OCI-LY7 (cell line): ENCODE measurements around the gene GLP1R. TPM values are rescaled to one million over a fixed set of nuclear protein-coding genes. Genes with fewer than 3 reads are reported as not detected.
"Not testable (repeated sequence)": the region's sequence is repeated elsewhere in the genome, so short reads cannot be mapped to it uniquely, and the experiment has no call there.

Experiments used
- BruUV-seq: library from RNA; stranded (reverse); fragments of 400-500 nt; replicated peaks from 2 replicates; lab custom pipeline; 2021; lab: Mats Ljungman, UMichigan
- CTCF ChIA-PET: fragments of 300-600 bp; sonication (Branson Sonifier 250); formaldehyde crosslinking; loops from one replicate; lab custom pipeline; 2022; ENCODE audit warnings: antibody characterized with exemption; ENCODE audit not compliant: unreplicated experiment; lab: Charles Lee
- POLR2A ChIA-PET: fragments of 300-600 bp; sonication (Branson Sonifier 250); formaldehyde crosslinking; loops from one replicate; lab custom pipeline; 2022; ENCODE audit warnings: antibody characterized with exemption; lab: Charles Lee
- DNase-seq: peaks from one replicate; pipeline ENCODE4 v3.0.0-alpha.2; 2015; ENCODE audit warnings: low spot score
- H2AFZ ChIP-seq: fragments of 200-600 bp; sonication (generic), shearing (Covaris generic); 2 replicates; pipeline ENCODE4 v1.6.1; 2014; ENCODE audit warnings: mild to moderate bottlenecking, antibody characterized with exemption, low read length, moderate library complexity
- H3K27ac ChIP-seq: fragments of 200-600 bp; sonication (generic); 2 replicates; pipeline ENCODE4 v1.5.1; 2014; ENCODE audit warnings: mixed run types, low read depth, mild to moderate bottlenecking, moderate library complexity, low read length, inconsistent platforms; ENCODE audit not compliant: poor library complexity, severe bottlenecking
- H3K36me3 ChIP-seq: fragments of 200-600 bp; sonication (generic); 2 replicates; pipeline ENCODE4 v1.6.1; 2014; ENCODE audit warnings: mild to moderate bottlenecking, antibody characterized with exemption, low read length, moderate library complexity, mixed read lengths; ENCODE audit not compliant: insufficient read depth
- H3K4me1 ChIP-seq: fragments of 200-600 bp; sonication (generic); 2 replicates; pipeline ENCODE4 v1.5.1; 2014; ENCODE audit warnings: mild to moderate bottlenecking, low read length; ENCODE audit not compliant: insufficient read depth, poor library complexity, severe bottlenecking
- H3K4me2 ChIP-seq: fragments of 200-600 bp; sonication (generic); 2 replicates; pipeline ENCODE4 v1.6.1; 2014; ENCODE audit warnings: mild to moderate bottlenecking, low read length
- H3K4me3 ChIP-seq: fragments of 200-600 bp; sonication (generic); 2 replicates; pipeline ENCODE4 v1.5.1; 2014; ENCODE audit warnings: mild to moderate bottlenecking, low read depth, low read length; ENCODE audit not compliant: poor library complexity, severe bottlenecking
- H3K79me2 ChIP-seq: fragments of 200-600 bp; sonication (generic); 2 replicates; pipeline ENCODE4 v1.6.1; 2016; ENCODE audit warnings: low read depth, mild to moderate bottlenecking, low read length, moderate library complexity, mixed read lengths; ENCODE audit not compliant: insufficient read depth
- H3K9me2 ChIP-seq: fragments of 200-600 bp; sonication (generic); 2 replicates; pipeline ENCODE4 v1.6.1; 2016; ENCODE audit warnings: mild to moderate bottlenecking, low read length, mixed read lengths; ENCODE audit not compliant: insufficient read depth
- H3K9me3 ChIP-seq: fragments of 200-600 bp; sonication (generic); 2 replicates; pipeline ENCODE4 v1.6.1; 2014; ENCODE audit warnings: mild to moderate bottlenecking, mixed run types, low read length, mixed read lengths
- H4K20me1 ChIP-seq: fragments of 200-600 bp; sonication (generic); 2 replicates; pipeline ENCODE4 v1.6.1; 2014; ENCODE audit warnings: mild to moderate bottlenecking, antibody characterized with exemption, low read length, moderate library complexity, mixed read lengths; ENCODE audit not compliant: insufficient read depth
- EZH2phosphoT487 ChIP-seq: fragments of 200-600 bp; sonication (generic); IDR thresholded peaks from 2 replicates; pipeline ENCODE4 v1.6.1; 2018; ENCODE audit warnings: low read depth, borderline replicate concordance, mild to moderate bottlenecking, mixed run types, antibody characterized with exemption, low read length, moderate library complexity, mixed read lengths
- intact Hi-C: fragments of 100-400 bp; cut with micrococcal nuclease; formaldehyde crosslinking; loops from one replicate; pipeline ENCODE4 v1.10.0; 2022; ENCODE audit not compliant: unreplicated experiment
- total RNA-seq, 2 experiments: library from RNA; depleted of rRNA in 1 of 2; stranded (reverse); fragments of >200 nt in 1 of 2; shearing (Covaris generic) in 1 of 2; gene quantifications; 2 replicates each; pipeline ENCODE4 v1.2.3, GENCODE V29; 2014 to 2022
- TF ChIP-seq, protein P1 (sequence below): fragments of 200-600 bp; sonication (generic); conservative IDR thresholded peaks from 2 replicates; pipeline ENCODE4 v1.5.1; 2014; ENCODE audit warnings: mild to moderate bottlenecking, antibody characterized with exemption, low read length, moderate library complexity, mixed read lengths

Gene GLP1R
- total RNA-seq, 2 experiments from 2014 or later, result not detected

DNA sequence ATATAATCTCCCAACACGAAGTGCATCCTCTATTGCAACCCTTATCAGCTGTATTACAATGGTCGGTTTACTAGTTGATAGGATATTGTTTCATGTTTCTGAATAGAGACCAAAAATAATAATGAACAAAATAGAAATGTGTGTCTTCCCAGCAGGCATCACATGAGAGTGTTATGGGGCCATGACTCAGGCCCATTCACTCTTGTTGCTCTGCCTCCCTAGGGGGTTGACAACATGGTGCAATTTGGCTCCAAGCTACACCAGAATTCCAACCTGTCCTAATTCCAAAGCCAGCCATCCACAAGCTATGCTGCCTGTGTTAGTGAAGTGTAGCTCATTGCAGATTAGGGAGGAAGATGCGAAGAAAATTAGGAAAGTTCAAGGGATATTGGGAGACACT is 79.5 kb downstream of the GLP1R start:
- ChIA-PET POLR2A (no interaction called here), CTCF (no interaction called here)
- Histone ChIP-seq H3K9me3 (no peaks in the 10 kb centered on the region), H3K36me3 (no peaks in the 10 kb centered on the region), H3K27ac (no peak overlapping the region), H3K9me2 (no peaks in the 10 kb centered on the region), H3K4me2 (no peak overlapping the region), H3K4me3 (no peak overlapping the region), H4K20me1 (no peaks in the 10 kb centered on the region), H3K4me1 (no peaks in the 10 kb centered on the region), H3K79me2 (no peaks in the 10 kb centered on the region), H2AFZ (no peak overlapping the region)
- DNase-seq, result no peak
- intact Hi-C loops, result no loop called here
- no peak for TF ChIP-seq EZH2phosphoT487
- TF ChIP-seq, protein P1, sequence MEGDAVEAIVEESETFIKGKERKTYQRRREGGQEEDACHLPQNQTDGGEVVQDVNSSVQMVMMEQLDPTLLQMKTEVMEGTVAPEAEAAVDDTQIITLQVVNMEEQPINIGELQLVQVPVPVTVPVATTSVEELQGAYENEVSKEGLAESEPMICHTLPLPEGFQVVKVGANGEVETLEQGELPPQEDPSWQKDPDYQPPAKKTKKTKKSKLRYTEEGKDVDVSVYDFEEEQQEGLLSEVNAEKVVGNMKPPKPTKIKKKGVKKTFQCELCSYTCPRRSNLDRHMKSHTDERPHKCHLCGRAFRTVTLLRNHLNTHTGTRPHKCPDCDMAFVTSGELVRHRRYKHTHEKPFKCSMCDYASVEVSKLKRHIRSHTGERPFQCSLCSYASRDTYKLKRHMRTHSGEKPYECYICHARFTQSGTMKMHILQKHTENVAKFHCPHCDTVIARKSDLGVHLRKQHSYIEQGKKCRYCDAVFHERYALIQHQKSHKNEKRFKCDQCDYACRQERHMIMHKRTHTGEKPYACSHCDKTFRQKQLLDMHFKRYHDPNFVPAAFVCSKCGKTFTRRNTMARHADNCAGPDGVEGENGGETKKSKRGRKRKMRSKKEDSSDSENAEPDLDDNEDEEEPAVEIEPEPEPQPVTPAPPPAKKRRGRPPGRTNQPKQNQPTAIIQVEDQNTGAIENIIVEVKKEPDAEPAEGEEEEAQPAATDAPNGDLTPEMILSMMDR, result no peak
- no TSS peak for BruUV-seq

DNA sequence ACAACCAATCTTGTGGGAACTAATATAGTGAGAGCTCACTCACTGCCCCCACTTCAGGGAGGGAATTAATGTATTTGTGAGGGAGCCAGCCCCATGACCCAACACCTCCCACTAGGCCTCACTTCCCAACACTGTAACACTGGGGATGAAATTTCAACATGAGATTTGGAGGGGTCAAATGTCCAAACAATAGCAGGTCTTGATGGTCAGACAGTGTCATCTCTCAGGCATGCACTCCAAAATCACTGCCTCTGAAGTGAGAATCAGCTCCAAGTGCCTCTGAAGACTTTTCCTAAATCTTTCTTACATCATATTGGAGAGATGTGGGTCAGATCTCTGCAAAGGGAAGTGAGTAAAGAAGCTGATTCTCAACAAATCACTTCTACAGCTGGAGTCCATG is 80.3 kb downstream of the GLP1R start:
- ChIA-PET POLR2A (interaction anchor here (0.6 kb wide), 1 partner anchor 105 kb away, joined by 8 read pairs; no protein-coding TSS in a partner anchor), CTCF (no interaction called here)
- Histone ChIP-seq H3K9me2 (no peaks in the 10 kb centered on the region), H3K36me3 (no peaks in the 10 kb centered on the region), H2AFZ (no peak overlapping the region), H3K4me3 (no peak overlapping the region), H3K9me3 (no peaks in the 10 kb centered on the region), H3K79me2 (no peaks in the 10 kb centered on the region), H3K27ac (no peak overlapping the region), H3K4me2 (no peak overlapping the region), H3K4me1 (no peaks in the 10 kb centered on the region), H4K20me1 (no peaks in the 10 kb centered on the region)
- no TSS peak for BruUV-seq
- intact Hi-C loops, result no loop called here
- DNase-seq, result no peak
- TF ChIP-seq, protein P1, result no peak
- TF ChIP-seq EZH2phosphoT487, result no peak

- H3K36me3 ChIP-seq, result no peaks in the 10 kb centered on the region
- H4K20me1 ChIP-seq, result no peaks in the 10 kb centered on the region
- H3K4me2 ChIP-seq, result no peak overlapping the region
- no peaks in the 10 kb centered on the region for H3K4me1 ChIP-seq
- H3K27ac ChIP-seq, result no peak overlapping the region
- H2AFZ ChIP-seq, result no peak overlapping the region
- DNase-seq, result no peak
- H3K9me2 ChIP-seq, result no peaks in the 10 kb centered on the region
- no peaks in the 10 kb centered on the region for H3K9me3 ChIP-seq
- no peaks in the 10 kb centered on the region for H3K79me2 ChIP-seq
- BruUV-seq, result no TSS peak
- no peak for TF ChIP-seq EZH2phosphoT487
- TF ChIP-seq, protein P1, result no peak
- POLR2A ChIA-PET, result no interaction called here
- intact Hi-C loops, result no loop called here
- H3K4me3 ChIP-seq, result no peak overlapping the region
- CTCF ChIA-PET, result no interaction called here
Observed at GRCh38 chr6:39130691-39131090, 82.1 kb downstream of the GLP1R start.

DNA sequence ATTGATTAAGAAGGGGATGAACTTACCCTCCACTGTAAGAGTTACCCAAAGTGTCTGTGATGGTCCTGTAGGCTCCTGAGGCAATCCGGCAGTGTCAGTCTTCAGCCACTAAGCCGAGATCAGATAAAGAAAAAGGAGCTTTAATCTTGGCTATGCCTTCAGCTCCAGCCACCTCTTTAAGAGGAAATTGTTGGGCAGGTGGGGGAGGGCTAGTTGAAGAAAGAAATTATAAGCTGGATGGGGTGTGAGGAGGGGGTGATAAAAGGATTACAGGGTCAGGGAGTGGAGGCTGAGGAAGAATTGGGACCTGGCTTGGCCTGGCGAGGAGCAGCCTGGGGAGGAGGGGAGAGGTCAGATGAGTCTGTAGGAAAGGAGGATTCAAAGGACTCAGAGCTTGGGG is 86.2 kb downstream of the GLP1R start:
- H3K4me1 ChIP-seq, H3K79me2 ChIP-seq, H3K36me3 ChIP-seq, H3K9me2 ChIP-seq, BruUV-seq, intact Hi-C loops, H3K4me3 ChIP-seq, H3K9me3 ChIP-seq, H2AFZ ChIP-seq, H3K27ac ChIP-seq, CTCF ChIA-PET, H4K20me1 ChIP-seq, DNase-seq, H3K4me2 ChIP-seq: not testable (repeated sequence)
- POLR2A ChIA-PET, result interaction anchor here (0.7 kb wide), 1 partner anchor 1500 kb away, joined by 4 read pairs; no protein-coding TSS in a partner anchor

DNA sequence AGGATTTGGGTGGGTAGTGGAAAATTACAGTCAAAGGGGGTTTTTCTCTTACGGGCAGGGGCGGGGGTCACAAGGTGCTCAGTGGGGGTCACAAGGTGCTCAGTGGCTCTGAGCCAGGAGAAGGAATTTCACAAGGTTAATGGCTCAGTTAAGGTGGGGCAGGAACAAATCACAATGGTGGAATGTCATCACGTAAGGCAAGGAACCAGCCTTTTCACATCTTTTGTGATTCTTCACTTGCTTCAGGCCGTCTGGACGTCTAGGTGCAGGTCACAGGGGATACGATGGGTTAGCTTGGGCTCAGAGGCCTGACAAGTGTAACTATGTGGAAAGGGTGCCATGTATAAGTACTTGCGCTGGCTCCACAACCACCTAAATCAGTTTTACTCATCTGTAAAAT is 87.6 kb downstream of the GLP1R start:
- H3K36me3 ChIP-seq, CTCF ChIA-PET, H3K9me3 ChIP-seq, H3K9me2 ChIP-seq, H3K4me2 ChIP-seq, POLR2A ChIA-PET, DNase-seq, H3K4me1 ChIP-seq, H3K79me2 ChIP-seq, BruUV-seq, H3K4me3 ChIP-seq, H4K20me1 ChIP-seq, intact Hi-C loops, H2AFZ ChIP-seq, H3K27ac ChIP-seq: not testable (repeated sequence)
